Stimulated activated CD8-positive, alpha-beta memory T cell treated with anti-CD3 and anti-CD28 coated beads, Interleukin-2, amount 100 ng/mL, for 48 hours (primary cell): ENCODE results near the gene KCNIP4.

ENCODE experiments used
- DNase-seq, 2 donors: peaks; one replicate each; pipeline ENCODE4 v3.0.0-alpha.2; 2020; ENCODE audit warnings: low read depth in 2 of 2

The KCNIP4 gene

DNA sequence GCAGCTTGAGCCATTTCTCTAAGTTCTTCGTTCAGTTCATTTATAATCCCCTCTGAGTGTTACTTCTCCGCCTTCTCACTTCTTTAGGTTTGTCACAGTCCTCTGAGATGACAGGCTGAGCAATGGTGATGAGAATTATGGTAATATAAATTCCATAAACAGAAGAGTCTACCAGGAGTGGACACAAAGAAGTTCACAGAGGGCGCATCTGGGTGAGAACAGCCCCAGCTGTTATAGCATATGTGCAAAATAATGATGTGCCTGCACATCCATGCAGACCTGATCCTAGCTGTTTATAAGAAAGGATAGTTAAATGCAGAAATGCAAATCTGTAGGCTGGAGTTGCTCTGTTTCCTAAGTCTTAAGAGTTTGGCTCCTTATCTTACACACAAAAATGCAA, 377.5 kb downstream of the KCNIP4 start:
- no peak for DNase-seq

GRCh38 chr4:21569638-21570037, 378.9 kb downstream of the KCNIP4 start:
- DNase-seq: no peak

DNA sequence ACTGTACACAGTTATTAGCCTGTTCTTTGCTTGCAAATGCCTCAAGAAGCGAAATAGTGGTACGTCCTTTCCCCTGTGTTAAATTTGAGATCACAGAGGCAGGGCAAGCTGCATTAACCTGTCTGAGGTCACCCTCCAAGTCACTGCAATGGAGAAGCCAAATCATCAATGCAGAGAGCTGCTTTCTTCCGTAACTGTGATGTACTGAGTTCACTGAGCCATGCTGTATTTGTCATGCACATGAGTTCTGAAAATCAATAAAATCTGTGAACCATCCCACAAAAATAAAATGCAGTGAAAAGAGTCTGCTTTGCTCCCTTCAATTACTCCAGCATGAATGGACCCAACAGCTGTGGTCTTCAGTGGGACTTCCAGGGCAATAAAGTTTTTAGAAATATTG, 393.5 kb downstream of the KCNIP4 start:
- no peak for DNase-seq

- no peak for DNase-seq
Measured at GRCh38 chr4:21554500-21554899, 394.1 kb downstream of the KCNIP4 start.

DNA sequence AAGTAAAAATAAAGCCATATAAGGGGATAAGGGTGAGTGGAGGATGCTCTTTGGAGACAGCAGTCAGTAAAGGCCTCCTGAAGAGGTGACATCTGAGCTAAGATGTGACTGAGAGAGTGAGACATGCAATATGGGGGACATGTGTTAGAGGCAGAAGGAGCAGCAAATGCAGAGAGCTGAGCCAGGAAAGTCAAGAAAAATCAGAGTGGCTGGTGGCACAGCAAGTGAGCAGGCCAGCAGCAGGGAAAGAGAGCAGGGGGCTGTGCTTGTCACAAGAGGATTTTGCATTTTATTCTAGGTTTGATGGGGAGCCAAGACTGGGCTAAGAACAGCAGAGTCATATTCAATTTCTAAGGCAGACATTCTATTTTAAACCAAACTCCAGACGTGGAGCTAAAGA, 394.5 kb downstream of the KCNIP4 start:
- DNase-seq: no peak

GRCh38 chr4:21552455-21552854, 396.1 kb downstream of the KCNIP4 start:
- DNase-seq: no peak

DNA sequence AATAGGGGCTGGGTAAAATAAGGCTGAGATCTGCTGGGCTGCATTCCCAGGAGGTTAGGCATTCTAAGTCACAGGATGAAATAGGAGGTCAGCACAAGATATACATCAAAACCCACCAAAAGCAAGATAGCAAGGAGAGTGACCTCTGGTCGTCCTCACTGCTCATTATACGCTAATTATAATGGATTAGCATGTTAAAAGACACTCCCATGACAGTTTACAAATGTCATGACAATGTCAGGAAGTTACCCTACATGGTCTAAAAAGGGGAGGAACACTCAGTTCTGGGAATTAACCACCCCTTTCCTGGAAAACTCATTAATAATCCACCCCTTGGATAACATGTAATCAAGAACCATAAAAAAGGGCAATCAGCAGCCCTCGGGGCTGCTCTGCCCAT, 403.6 kb downstream of the KCNIP4 start:
- DNase-seq: no peak

DNA sequence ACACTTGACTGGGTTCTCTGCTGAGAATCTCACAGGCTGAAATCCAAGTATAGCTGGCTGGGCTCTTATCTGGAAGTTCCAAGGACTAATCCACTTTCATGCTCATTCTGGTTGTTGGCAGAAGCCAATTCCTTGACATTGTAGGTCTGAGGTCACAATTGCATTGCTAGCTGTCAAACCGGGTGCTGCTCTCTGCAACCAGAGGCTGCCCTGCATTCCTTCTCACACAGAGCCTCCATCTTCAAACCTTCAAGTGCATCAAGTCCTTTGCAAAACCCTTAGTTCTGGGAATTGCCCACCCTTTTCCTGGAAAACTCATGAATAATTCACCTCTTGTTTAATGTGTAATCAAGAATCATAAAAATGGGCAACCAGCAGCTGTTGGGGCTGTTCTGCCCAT, 404.2 kb downstream of the KCNIP4 start:
- no peak for DNase-seq

- DNase-seq: no peak
Measured at GRCh38 chr4:21543514-21543913, 405.1 kb downstream of the KCNIP4 start.

- DNase-seq: no peak
Measured at GRCh38 chr4:21535898-21536297, 412.7 kb downstream of the KCNIP4 start.

DNA sequence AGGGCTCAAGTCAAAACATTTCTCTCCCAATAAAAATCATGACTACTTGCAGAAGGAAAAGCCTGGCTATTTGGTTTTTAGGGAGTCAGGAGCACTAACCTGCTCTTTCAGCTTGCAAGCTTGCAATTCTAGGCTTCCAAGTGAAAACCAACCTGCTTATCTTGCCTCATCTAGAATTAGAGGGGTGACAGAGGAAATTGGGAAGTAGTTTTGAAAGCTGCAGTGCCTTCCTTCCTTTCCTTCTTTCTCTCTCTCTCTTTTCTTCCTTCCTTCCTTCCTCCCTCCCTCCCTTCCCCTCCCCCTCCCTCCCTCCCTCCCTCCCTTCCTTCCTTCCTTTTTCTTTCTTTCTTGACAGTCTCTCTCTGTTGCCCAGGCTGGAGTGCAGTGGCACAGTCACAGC, 417.5 kb downstream of the KCNIP4 start:
- no peak for DNase-seq

GRCh38 chr4:21529214-21529613, 419.4 kb downstream of the KCNIP4 start:
- no peak for DNase-seq

DNA sequence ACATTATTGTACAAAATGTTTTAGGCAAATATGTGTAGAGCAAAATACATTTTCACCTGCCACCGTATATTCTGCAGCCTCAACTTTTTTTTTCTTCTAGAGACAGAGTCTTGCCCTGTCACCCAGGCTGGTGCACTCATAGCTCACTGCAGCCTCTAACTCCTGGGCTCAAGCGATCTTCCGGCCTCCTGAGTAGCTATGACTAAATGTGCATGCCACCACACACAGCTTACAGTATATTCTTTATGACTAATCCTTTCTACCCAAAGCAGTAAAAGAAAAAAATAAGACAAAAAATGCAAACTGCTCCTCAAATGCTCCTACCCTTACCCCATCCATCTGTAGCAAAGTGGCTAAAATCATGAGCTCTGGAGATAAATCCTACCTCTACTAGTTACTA, 426.3 kb downstream of the KCNIP4 start:
- DNase-seq: no peak

- DNase-seq: no peak
Measured at GRCh38 chr4:21517126-21517859, 431.3 kb downstream of the KCNIP4 start.

DNA sequence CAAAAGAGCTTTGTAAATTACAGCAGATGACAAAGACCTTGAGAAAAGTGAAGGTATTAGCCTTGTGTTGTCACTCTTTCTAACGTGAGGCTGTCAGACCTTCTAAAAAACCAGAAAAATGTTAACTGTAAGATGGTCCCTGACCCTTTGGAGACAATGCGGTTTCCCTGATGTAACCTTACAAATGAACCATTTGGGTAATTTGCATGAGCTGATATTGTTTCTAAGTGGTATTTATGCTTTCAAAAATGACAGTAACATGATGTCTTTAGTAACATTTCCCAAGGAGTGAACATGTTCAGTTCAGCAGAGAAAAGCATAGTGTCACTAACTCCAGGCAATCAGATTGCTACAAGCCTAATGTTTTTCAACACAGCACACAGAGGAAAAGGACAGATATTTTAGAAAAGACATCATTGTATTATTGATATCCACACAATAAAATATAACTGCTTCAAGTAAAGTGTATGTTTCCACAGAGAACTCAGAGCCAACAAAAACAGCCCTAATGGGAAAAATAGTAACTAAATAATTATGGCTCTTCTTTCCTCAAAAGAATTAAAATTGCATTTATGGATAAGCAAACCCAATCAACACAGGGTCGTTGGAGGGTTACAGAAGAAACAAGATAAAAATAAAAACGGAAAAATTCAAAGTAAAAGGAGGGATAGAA, 434.4 kb downstream of the KCNIP4 start:
- no peak for DNase-seq

- DNase-seq: no peak
Measured at GRCh38 chr4:21512353-21512752, 436.2 kb downstream of the KCNIP4 start.

- no peak for DNase-seq
Measured at GRCh38 chr4:21507439-21507838, 441.1 kb downstream of the KCNIP4 start.

- DNase-seq: no peak
Measured at GRCh38 chr4:21490682-21491081, 457.9 kb downstream of the KCNIP4 start.

DNA sequence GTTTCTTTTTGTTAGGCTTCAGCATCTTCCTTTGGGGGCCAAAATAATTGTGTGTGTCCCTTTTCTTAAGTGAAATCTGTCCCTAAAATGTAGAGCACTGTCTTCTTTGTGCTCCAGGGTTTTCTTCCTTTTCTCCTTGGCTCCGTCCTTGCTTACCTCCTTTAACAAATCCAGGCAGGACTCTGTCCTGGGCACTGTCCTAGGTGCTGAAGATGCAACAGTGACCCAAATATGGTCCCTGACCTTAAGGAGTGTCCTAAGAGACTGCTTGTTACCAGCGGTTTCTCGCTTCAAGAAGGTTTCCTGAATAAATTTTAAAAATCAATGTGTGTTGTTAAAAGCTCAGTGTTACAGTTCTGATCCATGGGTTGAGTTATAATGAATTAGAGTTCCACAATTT, 471.8 kb downstream of the KCNIP4 start:
- no peak for DNase-seq

- no peak for DNase-seq
Measured at GRCh38 chr4:21474195-21474594, 474.4 kb downstream of the KCNIP4 start.

DNA sequence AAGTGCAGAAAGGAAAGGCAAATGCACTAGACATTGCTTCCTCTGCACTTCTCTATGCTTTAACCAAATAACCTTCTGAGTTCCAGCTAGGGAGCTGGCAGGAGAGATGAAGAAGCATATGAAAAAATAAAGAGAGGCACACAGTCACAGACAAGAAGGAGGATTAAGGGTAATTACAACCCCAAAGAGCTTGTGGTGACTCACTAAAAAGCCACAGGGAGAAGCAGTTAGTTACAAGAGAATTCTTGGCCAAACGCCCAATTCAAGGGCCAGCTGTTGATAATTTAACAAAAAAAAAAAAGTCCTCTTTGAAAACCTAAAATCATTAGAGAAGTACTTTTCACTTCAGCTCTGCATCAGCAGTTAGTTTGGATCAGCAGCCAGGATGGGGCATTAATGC, 478.0 kb downstream of the KCNIP4 start:
- no peak for DNase-seq

- no peak for DNase-seq
Measured at GRCh38 chr4:21469438-21470300, 478.9 kb downstream of the KCNIP4 start.

- no peak for DNase-seq
Measured at GRCh38 chr4:21467551-21467950, 481.0 kb downstream of the KCNIP4 start.
